ENCODE data around the gene CHD9. TPM values are rescaled to one million over a fixed set of nuclear protein-coding genes. Genes with fewer than 3 reads are reported as not detected.

CHD9 gene
- total and polyA plus RNA-seq, 9 of the 15 experiments (the other 6 are each of a cell fraction or from before 2014, with no cell fraction given): 29.0 to 69.3 (median 40.6) TPM

- TF ChIP-seq NKRF (IDR thresholded peaks at IDR 0.05; ENCODE audit: borderline replicate concordance) (no peak), GABPB2 (CRISPR knock-in tag; conservative IDR thresholded peaks at IDR 0.05) (no peak)
Observed at GRCh38 chr16:53103811-53104210, 49.0 kb downstream of the CHD9 start (continued).

GRCh38 chr16:53105565-53105964 lies 50.8 kb downstream of the CHD9 start:
- peaks cover 3 to 4% of the 10 kb centered on the region in 2 experiments; a peak in 4 of 5 replicates for H3K4me1 ChIP-seq (replicated peaks in 1 of 2; ENCODE audit: control insufficient read depth in 2 of 2, insufficient read depth in 2 of 2, low read length in 2 of 2)
- 92% methylated on average over 1 of the region's 5 CpGs for WGBS (ENCODE audit: insufficient coverage, low coverage, missing lambda C conversion rate)
- BruUV-seq (replicated peaks): no TSS peak
- in situ Hi-C loops (cut with MboI): no loop called here
- H3K27ac ChIP-seq (ENCODE audit: extremely low read depth, low read depth, low read length): no peak overlapping the region
- intact Hi-C loops (cut with micrococcal nuclease): no loop called here
- ChIA-PET POLR2A (no interaction called here), CTCF (ENCODE audit: low intra/inter-chr PET ratio) (no interaction called here)
- no peak overlapping the region for H3K4me2 ChIP-seq (ENCODE audit: insufficient read depth, low read length)
- no peaks in the 10 kb centered on the region for H3K9me1 ChIP-seq (ENCODE audit: control insufficient read depth, insufficient read depth, low read length)
- no peaks in the 10 kb centered on the region for H3K27me3 ChIP-seq (ENCODE audit: control insufficient read depth in 2 of 2, insufficient read depth in 2 of 2, low read length in 2 of 2)
- H3K79me2 ChIP-seq (ENCODE audit: control insufficient read depth, insufficient read depth, low read length): peaks cover 55% of the 10 kb centered on the region
- H3K9ac ChIP-seq (ENCODE audit: insufficient read depth in 1 of 2, low read depth in 2 of 2, low read length in 2 of 2): no peak overlapping the region
- H3K9me3 ChIP-seq (replicated peaks; ENCODE audit: control insufficient read depth, insufficient read depth, low read depth, low read length): no peaks in the 10 kb centered on the region
- no peak overlapping the region for H2AFZ ChIP-seq (ENCODE audit: low read depth, low read length)
- no peaks in the 10 kb centered on the region for H4K20me1 ChIP-seq (replicated peaks; ENCODE audit: control insufficient read depth, insufficient read depth, low read length)
- H3K36me3 ChIP-seq (ENCODE audit: control insufficient read depth, insufficient read depth, low read length): peaks cover 12% of the 10 kb centered on the region
- FAIRE-seq: no peak
- DNase-seq (ENCODE audit: extremely low read depth in 1 of 4, low spot score in 3 of 4): no peak
- ATAC-seq: no peak
- no peak overlapping the region for H3K4me3 ChIP-seq
- TF ChIP-seq TBL1XR1 (IDR thresholded peaks at IDR 0.05; ENCODE audit: low read length in 2 of 2) (no peak), CBFA2T3 (IDR thresholded peaks at IDR 0.05) (peak; percentile 60), FOSL1 (tag; conservative IDR thresholded peaks at IDR 0.05) (no peak), ZNF609 (CRISPR knock-in tag; IDR thresholded peaks at IDR 0.05; ENCODE audit: borderline replicate concordance) (no peak), RFX5 (IDR thresholded peaks at IDR 0.05; ENCODE audit: low read depth, low read length) (no peak), E2F3 (CRISPR knock-in tag; IDR thresholded peaks at IDR 0.05) (no peak), SLC30A9 (CRISPR knock-in tag; IDR thresholded peaks at IDR 0.05) (no peak), TEAD1 (CRISPR knock-in tag; IDR thresholded peaks at IDR 0.05) (no peak)
